ENCODE results near the gene ST6GALNAC6.

- no peak for TF ChIP-seq CTCF (IDR thresholded peaks at IDR 0.05)
- no peak for TF ChIP-seq ZFX (IDR thresholded peaks at IDR 0.05; ENCODE audit: borderline replicate concordance)
Measured at GRCh38 chr9:127940593-127940992, 41.2 kb upstream of the ST6GALNAC6 start.

Data from 22Rv1 (cell line).